ENCODE results near the gene LONRF3.

Gene LONRF3

GRCh38 chrX:118943102-118943501 is 31.3 kb upstream of the LONRF3 start:
- H2AFZ ChIP-seq (ENCODE audit: low read depth) = no peak overlapping the region
- H3K36me3 ChIP-seq (ENCODE audit: insufficient read depth) = no peaks in the 10 kb centered on the region
- TF ChIP-seq CTCF (conservative IDR thresholded peaks at IDR 0.05; ENCODE audit: low read depth, low read length) = no peak
- no peak overlapping the region for H3K27ac ChIP-seq
- no peaks in the 10 kb centered on the region for H3K79me2 ChIP-seq (ENCODE audit: insufficient read depth, low read depth)
- no peak overlapping the region for H3K9ac ChIP-seq
- H3K4me1 ChIP-seq (ENCODE audit: low read depth, poor library complexity, severe bottlenecking) = no peaks in the 10 kb centered on the region
- no peaks in the 10 kb centered on the region for H3K27me3 ChIP-seq (ENCODE audit: insufficient read depth, low read depth)
- H3K4me3 ChIP-seq (IDR thresholded peaks at IDR 0.05; ENCODE audit: insufficient read depth, low read depth, low read length) = no peak overlapping the region
- no peaks in the 10 kb centered on the region for H4K20me1 ChIP-seq (ENCODE audit: insufficient read depth)
- H3K4me2 ChIP-seq = no peak overlapping the region

GRCh38 chrX:118945921-118946320 is 28.5 kb upstream of the LONRF3 start:
- Histone ChIP-seq H3K9ac (no peak overlapping the region), H3K4me3 (IDR thresholded peaks at IDR 0.05; ENCODE audit: insufficient read depth, low read depth, low read length) (no peak overlapping the region), H4K20me1 (ENCODE audit: insufficient read depth) (no peaks in the 10 kb centered on the region), H3K79me2 (ENCODE audit: insufficient read depth, low read depth) (no peaks in the 10 kb centered on the region), H3K4me2 (no peak overlapping the region), H2AFZ (ENCODE audit: low read depth) (no peak overlapping the region), H3K27ac (no peak overlapping the region), H3K27me3 (ENCODE audit: insufficient read depth, low read depth) (no peaks in the 10 kb centered on the region), H3K36me3 (ENCODE audit: insufficient read depth) (no peaks in the 10 kb centered on the region), H3K4me1 (ENCODE audit: low read depth, poor library complexity, severe bottlenecking) (no peaks in the 10 kb centered on the region)
- no peak for TF ChIP-seq CTCF (conservative IDR thresholded peaks at IDR 0.05; ENCODE audit: low read depth, low read length)

GRCh38 chrX:118948270-118948669 is 26.1 kb upstream of the LONRF3 start:
- no peak overlapping the region for H3K27ac ChIP-seq
- no peak overlapping the region for H3K9ac ChIP-seq
- no peaks in the 10 kb centered on the region for H3K27me3 ChIP-seq (ENCODE audit: insufficient read depth, low read depth)
- H2AFZ ChIP-seq (ENCODE audit: low read depth) = no peak overlapping the region
- TF ChIP-seq CTCF (conservative IDR thresholded peaks at IDR 0.05; ENCODE audit: low read depth, low read length) = no peak
- no peaks in the 10 kb centered on the region for H3K4me1 ChIP-seq (ENCODE audit: low read depth, poor library complexity, severe bottlenecking)
- H3K36me3 ChIP-seq (ENCODE audit: insufficient read depth) = no peaks in the 10 kb centered on the region
- no peak overlapping the region for H3K4me2 ChIP-seq
- no peaks in the 10 kb centered on the region for H4K20me1 ChIP-seq (ENCODE audit: insufficient read depth)
- no peaks in the 10 kb centered on the region for H3K79me2 ChIP-seq (ENCODE audit: insufficient read depth, low read depth)
- no peak overlapping the region for H3K4me3 ChIP-seq (IDR thresholded peaks at IDR 0.05; ENCODE audit: insufficient read depth, low read depth, low read length)

GRCh38 chrX:118961866-118962560 is 12.4 kb upstream of the LONRF3 start:
- TF ChIP-seq CTCF (conservative IDR thresholded peaks at IDR 0.05; ENCODE audit: low read depth, low read length) = no peak
- Histone ChIP-seq H3K4me1 (ENCODE audit: low read depth, poor library complexity, severe bottlenecking) (no peaks in the 10 kb centered on the region), H3K4me2 (no peak overlapping the region), H3K79me2 (ENCODE audit: insufficient read depth, low read depth) (no peaks in the 10 kb centered on the region), H3K36me3 (ENCODE audit: insufficient read depth) (no peaks in the 10 kb centered on the region), H2AFZ (ENCODE audit: low read depth) (no peak overlapping the region), H3K27ac (no peak overlapping the region), H4K20me1 (ENCODE audit: insufficient read depth) (no peaks in the 10 kb centered on the region), H3K4me3 (IDR thresholded peaks at IDR 0.05; ENCODE audit: insufficient read depth, low read depth, low read length) (no peak overlapping the region), H3K9ac (no peak overlapping the region), H3K27me3 (ENCODE audit: insufficient read depth, low read depth) (no peaks in the 10 kb centered on the region)
